Right forelimb (tissue), 1 donor: ENCODE data around the gene BCOR.

Experiments
- DNase-seq: peaks from one replicate; pipeline ENCODE4 v3.0.0-alpha.2; 2018

Gene BCOR

DNA sequence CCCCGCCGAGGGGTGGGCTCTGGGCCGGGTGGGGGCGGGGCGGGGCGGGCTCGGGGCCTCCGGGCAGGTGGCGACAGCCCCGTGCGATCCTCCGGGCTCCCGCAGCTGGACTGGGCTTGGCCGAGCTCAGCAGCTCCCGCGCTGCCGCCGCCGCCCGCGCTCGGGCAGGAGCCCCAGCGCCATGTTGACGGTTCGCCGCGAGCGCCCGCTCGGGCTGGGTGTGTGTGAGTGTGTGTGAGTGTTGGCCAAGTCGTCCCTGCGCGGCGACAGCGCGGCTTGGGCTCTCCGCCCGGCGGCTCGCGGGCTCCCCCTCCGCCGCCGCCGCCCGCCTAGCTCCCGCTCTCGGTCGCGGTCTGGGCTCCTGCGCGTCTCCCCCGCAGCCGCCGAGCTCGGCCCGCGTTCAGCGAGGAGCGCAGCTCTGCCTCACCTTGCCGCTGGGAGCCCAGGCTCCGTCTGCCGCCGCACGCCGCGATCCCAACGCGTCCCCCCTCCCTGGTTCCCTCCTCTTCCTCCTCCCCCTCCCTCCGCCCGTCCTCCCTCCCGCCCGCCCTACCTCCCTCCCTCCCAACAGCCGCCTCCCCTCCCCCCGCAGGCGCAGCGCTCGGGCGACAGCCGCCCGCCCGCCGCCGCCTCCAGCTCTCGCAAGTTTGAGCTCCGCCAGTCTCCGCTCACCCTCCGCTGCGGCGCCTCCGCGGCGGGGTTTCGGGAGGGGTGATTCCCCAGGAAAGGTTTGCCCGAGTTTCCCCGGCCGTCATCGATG, at the start of gene BCOR:
Gene BCOR, minus strand, starts transcription at position 455 of the 760 bp plus-strand sequence. CDS start 20,029 bp downstream, outside the sequence.
- DNase-seq = peak; percentile 80

DNA sequence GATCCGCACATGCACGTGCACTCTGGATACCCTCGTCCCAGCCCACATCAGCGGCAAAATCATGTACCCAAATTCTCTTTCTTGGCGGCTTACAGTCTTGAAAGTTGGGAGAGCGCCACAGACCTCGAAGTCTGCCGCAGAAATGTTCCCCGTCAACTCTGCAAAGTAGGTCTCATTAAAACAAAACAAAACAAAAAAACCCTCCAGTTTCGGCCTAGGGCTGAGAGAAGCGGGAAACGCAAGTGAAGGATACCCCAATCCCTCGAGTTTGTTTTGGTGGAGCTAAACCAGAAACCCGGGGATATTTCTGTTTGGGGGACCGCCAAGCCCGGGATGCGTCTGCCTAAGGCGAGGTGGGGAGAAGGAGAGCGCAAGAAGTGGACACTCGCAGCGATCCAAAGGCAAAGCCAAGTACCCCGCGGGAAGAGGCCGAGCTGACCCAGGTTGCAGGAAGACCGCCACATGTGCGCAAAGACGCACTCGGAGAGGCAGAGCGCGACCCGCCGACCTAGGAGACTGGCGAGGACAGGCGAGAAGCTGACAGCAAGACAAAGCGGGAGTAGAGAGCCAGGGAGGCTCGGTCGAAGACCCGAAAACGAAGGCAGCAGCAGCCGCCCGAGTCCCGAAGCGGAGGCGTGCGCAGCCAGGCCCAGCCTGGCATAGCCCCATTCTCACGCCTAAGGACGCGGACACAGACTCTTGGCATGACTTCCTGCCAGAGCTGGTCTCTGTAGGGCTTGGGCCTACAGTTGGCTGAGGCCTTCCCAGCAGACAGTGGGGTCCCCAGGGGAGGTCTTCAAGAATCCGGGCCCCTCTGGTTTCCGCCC, 49.6 kb upstream of the BCOR start:
- DNase-seq = no peak

DNA sequence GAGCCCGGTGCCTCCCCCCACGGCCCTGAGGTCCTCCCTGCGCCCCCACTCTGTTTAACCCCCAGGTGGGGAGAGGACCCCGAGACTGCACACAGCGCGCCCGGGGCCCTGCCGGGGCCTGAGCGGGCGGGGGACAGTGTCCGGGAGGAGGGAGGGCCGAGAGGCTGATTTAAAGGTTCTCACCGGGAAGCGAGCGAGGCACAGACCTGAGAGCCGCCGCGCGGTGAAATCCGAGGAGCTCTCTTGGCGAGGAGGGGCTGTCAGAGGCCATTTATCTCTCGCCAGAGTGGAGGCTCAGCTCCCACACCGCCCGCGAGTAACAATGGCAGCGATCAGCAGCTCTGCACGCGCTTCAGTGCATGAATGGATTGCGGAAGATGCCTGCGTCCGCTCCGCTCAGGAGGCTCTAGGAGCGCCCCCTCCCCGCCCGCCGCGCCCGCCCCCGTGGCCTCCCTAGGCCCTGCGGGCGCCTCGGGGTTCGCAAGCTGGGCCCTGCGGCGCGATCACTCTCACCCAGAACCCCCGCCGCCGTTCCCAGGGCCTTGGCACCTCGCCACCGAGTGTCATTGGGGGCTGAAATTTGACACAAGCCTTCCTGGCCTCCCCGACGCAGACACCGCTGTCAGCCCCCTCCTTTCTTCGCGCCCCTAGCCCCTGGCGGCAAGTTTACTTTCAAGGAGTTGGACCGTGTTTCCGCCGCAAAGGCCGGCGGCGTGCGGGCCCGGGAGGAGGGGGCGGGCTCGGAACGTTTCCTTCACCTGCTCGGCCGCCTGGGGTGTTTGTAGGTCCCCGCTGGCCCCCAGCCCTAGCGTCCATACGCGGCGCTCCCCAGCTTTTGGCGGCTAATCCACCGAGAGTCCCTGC, 48.7 kb upstream of the BCOR start:
- DNase-seq = no peak

DNA sequence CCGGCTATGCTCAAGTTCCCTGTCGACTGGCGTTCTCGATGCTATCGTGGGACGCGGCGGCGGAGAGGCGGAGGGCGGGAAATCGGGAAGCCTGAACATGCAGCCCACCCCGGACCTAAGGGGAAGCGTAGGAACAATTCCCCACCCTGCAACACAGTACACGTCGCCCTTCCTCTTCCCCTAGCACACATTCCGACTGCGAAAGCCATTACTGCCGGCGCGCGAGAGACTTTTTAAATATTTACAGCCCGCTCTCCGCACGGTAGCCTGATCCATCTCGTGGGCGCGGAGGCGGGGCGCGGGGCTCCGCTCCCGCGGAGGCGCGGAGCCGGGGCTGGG, 48.1 kb upstream of the BCOR start:
- no peak for DNase-seq

- DNase-seq = no peak
These were observed 47.5 kb upstream of the BCOR start for GRCh38 chrX:40145001-40145922.

- no peak for DNase-seq
These were observed 46.8 kb upstream of the BCOR start for GRCh38 chrX:40144576-40144975.

DNA sequence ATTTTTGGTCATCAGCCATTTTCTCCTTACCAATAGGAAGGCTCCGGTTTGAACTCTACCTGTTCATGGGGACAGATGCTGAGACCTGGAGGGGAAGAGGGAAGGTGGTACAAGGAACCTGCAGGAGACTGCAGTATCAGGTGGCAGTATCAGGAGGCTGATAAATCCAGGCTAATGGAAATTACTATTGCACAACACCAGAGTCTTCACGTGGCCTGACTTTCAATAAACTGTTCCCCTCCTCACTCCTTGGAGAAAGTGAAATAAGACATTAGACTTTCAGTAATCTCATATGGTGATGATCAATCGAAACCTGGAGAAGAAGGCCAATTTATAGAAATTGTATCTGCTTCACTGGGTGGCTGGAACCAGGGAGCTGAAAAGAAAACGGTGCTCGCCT, 46.2 kb upstream of the BCOR start:
- no peak for DNase-seq

DNA sequence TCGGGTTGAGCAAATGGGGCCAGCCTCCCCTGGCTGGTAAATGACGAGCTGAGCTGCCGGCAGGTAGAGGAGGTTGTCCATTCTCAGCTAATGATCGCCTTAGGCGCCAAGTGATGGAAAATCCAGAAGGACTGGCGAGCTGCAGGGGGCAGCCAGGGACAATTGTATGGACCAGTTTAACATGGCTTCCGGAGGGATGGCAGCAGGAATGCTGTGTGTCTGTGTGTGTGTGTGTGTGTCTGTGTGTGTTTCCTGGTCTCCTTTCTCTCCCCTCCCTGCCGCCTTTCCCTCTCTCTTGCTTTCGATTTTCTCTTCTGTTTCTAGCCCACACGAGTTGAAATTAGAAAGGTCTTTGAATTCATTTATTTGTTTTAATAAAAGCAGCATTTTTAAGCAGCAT, 45.2 kb upstream of the BCOR start:
- DNase-seq = no peak

DNA sequence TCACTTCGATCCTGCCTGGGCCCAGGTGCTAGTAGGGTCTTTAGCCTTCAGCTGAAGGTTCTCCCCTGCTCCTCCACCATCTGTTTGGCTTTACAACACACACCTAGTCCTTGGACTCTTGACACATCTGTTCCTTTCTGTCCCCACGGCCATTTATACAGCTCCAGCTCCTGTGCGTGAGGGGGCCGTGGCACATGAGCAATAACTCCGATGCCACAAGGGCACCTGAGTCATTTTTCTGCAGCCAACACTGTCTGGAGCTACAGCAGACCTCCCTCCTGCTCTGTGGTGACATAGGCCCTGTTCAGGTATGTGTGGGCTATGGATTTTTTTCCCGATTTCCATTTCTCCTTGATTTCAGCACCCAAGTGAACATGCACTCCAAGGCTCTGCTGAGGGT, 44.7 kb upstream of the BCOR start:
- DNase-seq = no peak

GRCh38 chrX:40140706-40141499, 43.1 kb upstream of the BCOR start:
- no peak for DNase-seq

DNA sequence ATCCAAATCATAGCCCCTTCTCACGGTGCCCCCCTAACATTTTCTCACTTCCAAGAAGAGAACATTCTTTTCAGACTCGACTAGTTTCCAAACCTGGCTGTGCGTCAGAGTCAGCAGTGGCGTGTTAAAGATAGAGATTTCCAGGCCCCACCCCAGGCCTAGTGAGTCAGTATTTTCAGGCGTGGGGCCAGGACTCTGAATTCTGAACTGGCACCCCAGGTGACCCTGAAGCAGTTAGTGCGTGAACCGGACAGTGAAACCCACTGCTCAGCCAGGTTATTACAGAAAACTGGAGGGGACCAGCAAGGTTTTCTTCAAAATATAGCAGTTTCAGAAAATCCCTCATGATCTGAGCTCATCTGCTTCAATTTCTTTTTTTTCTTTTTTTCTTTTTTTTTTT, 35.0 kb upstream of the BCOR start:
- no peak for DNase-seq

- no peak for DNase-seq
These were observed 34.0 kb upstream of the BCOR start for GRCh38 chrX:40131654-40132337.

DNA sequence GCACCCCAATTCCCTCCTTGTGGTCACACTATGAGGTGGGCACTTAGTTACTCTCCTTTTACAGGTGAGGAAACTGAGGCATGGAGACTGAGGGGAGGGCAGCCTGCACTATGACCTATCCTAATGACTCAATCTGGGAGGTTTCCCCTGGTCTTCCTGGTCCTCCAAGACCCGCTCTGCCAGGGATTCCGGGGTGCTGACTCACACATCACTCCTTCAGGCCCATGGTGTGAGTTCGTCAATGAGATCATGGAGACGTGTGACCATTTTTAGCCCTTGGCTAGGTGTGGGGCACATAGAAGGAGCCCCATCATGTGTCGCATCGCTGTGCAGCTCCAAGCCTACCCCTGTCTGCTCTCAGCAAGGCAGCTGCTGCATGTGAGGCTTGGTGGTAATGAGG, 32.4 kb upstream of the BCOR start:
- DNase-seq = no peak

DNA sequence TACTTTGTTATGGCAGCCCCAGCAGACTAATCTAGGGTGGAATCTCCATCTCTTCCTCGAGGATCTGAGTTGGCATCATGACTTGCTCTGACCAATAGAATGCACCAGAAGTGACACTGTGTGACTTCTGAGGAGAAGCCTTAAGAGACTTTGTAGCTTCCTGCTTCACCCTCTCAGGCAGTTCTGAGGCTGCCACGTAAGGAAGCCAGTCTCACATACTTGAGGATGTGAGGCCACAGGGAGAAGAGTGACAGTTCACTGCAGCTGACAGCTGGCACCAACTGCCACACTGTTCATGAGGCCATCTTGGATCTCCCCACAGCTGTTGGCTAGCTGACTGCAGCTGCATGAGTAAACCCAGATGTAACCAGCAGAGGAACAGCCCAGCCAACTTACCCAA, 29.3 kb upstream of the BCOR start:
- no peak for DNase-seq

DNA sequence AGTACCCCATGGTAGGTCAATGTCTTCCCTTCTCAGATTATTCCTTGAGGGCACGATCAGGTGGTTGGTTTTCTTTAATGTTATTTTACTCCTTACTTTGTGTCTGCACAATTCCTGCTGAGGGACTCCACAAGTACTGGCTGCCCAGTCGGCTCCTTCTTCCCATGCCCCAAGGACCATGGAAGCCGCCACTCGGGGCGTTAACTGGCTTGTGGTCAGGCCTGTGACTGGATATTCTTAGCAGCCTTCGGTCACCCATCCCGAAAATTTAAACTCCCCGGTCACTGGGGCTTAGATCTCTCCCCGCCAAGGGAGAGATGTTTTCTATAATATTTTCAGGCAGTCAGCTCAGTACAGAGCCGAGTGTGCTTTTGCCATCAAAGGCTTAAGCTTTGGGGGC, 24.7 kb upstream of the BCOR start:
- DNase-seq = no peak

GRCh38 chrX:40121618-40122017, 23.9 kb upstream of the BCOR start:
- no peak for DNase-seq

- no peak for DNase-seq
These were observed 23.3 kb upstream of the BCOR start for GRCh38 chrX:40120838-40121580.

- DNase-seq = no peak
These were observed 20.0 kb upstream of the BCOR start for GRCh38 chrX:40117715-40118285.

DNA sequence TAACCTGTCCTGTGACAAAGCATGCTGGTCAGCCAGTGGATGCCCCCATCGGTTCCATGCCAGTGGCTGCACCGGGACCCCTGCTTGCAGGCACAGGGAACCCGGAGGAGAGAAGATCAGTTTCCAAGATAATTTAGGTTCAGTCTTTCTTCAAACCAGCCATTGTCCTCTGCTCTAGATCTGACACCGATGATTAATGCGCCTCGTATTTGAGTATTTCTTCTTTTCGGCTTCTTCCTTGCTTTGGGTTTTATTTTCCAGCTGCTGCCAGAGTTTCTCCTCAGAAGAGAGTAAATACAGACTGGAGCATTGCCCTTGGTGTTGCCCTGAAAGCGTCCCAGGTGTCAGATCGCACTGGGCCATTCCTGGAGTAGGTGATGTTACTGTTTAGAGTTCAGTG, 19.2 kb upstream of the BCOR start:
- DNase-seq = no peak

GRCh38 chrX:40112996-40113395, 15.2 kb upstream of the BCOR start:
- no peak for DNase-seq
